PC-3 (cell line): ENCODE data around the gene OLIG2. TPM values are rescaled to one million over a fixed set of nuclear protein-coding genes. Genes with fewer than 3 reads are reported as not detected.

Experiments used
- ATAC-seq: fragments of 200-7000 bp; cut with Tn5 transposase; 2 replicates; pipeline ENCODE4 v1.9.1; 2020; ENCODE audit warnings: mild to moderate bottlenecking, moderate library complexity
- BruUV-seq: library from RNA; stranded (reverse); fragments of 400-500 nt; replicated peaks from 2 replicates; lab custom pipeline; 2021; lab: Mats Ljungman, UMichigan
- CTCF ChIA-PET: fragments of 300-600 bp; sonication (Branson Sonifier 250); formaldehyde crosslinking; loops from one replicate; lab custom pipeline; 2022; ENCODE audit warnings: antibody characterized with exemption; lab: Charles Lee
- POLR2A ChIA-PET: fragments of 300-600 bp; sonication (Branson Sonifier 250); formaldehyde crosslinking; loops from one replicate; lab custom pipeline; 2022; ENCODE audit warnings: antibody characterized with exemption; ENCODE audit not compliant: unreplicated experiment; lab: Charles Lee
- DNase-seq: peaks from one replicate; pipeline ENCODE4 v3.0.0-alpha.2; 2015
- H2AFZ ChIP-seq: fragments of 300-600 bp; sonication (generic); 2 replicates; pipeline ENCODE4 v1.6.0; 2016; ENCODE audit warnings: antibody characterized with exemption, low read length
- H3F3A ChIP-seq: fragments of 300-600 bp; sonication (generic); one replicate; pipeline ENCODE4 v1.6.0; 2017; ENCODE audit warnings: antibody characterized with exemption, low read length, control low read depth, mild to moderate bottlenecking; ENCODE audit not compliant: unreplicated experiment
- H3K27ac ChIP-seq: fragments of 300-600 bp; sonication (generic); 2 replicates; pipeline ENCODE4 v1.5.1; 2016; ENCODE audit warnings: mild to moderate bottlenecking, low read length
- H3K27me3 ChIP-seq: fragments of 300-600 bp; sonication (generic); 2 replicates; pipeline ENCODE4 v1.6.1; 2016; ENCODE audit warnings: low read length, mixed read lengths
- H3K36me3 ChIP-seq: fragments of 300-600 bp; sonication (generic); 2 replicates; pipeline ENCODE4 v1.6.1; 2016; ENCODE audit warnings: low read depth, mixed run types, low read length, mixed read lengths
- H3K4me1 ChIP-seq: fragments of 300-600 bp; sonication (generic); 2 replicates; pipeline ENCODE4 v1.5.1; 2016; ENCODE audit warnings: low read length; ENCODE audit not compliant: insufficient read depth
- H3K4me2 ChIP-seq: fragments of 300-600 bp; sonication (generic); 2 replicates; pipeline ENCODE4 v1.6.0; 2016; ENCODE audit warnings: low read length
- H3K4me3 ChIP-seq: fragments of 300-600 bp; sonication (generic); 2 replicates; pipeline ENCODE4 v1.5.1; 2016; ENCODE audit warnings: mild to moderate bottlenecking, low read length, mixed read lengths
- H3K79me2 ChIP-seq: fragments of 300-600 bp; sonication (generic); 2 replicates; pipeline ENCODE4 v1.6.1; 2017; ENCODE audit warnings: low read length, mixed read lengths
- H3K9ac ChIP-seq: fragments of 300-600 bp; sonication (generic); 2 replicates; pipeline ENCODE4 v1.6.0; 2016; ENCODE audit warnings: mild to moderate bottlenecking, low read length
- H3K9me2 ChIP-seq: fragments of 300-600 bp; sonication (generic); replicated peaks from 2 replicates; pipeline ENCODE4 v1.6.1; 2016; ENCODE audit warnings: mixed run types, low read length, mixed read lengths
- H3K9me3 ChIP-seq: fragments of 300-600 bp; sonication (generic); 2 replicates; pipeline ENCODE4 v1.6.1; 2016; ENCODE audit warnings: low read length, mixed read lengths
- H4K20me1 ChIP-seq: fragments of 300-600 bp; sonication (generic); 2 replicates; pipeline ENCODE4 v1.6.1; 2016; ENCODE audit warnings: low read length, mixed read lengths
- CTCF ChIP-seq: fragments of 300-600 bp; sonication (generic); conservative IDR thresholded peaks from 2 replicates; pipeline ENCODE4 v1.5.1; 2017; ENCODE audit warnings: antibody characterized with exemption, low read depth, mild to moderate bottlenecking, low read length
- EZH2 ChIP-seq: fragments of 300-600 bp; sonication (generic); IDR thresholded peaks from one replicate; pipeline ENCODE4 v1.6.1; 2017; ENCODE audit warnings: antibody characterized with exemption, mild to moderate bottlenecking, low read length; ENCODE audit not compliant: unreplicated experiment
- EZH2phosphoT487 ChIP-seq: fragments of 300-600 bp; sonication (generic); IDR thresholded peaks from 2 replicates; pipeline ENCODE4 v1.6.1; 2018; ENCODE audit warnings: mild to moderate bottlenecking, antibody characterized with exemption, low read length, borderline replicate concordance
- intact Hi-C: fragments of 100-400 bp; cut with micrococcal nuclease; formaldehyde crosslinking; loops from 2 replicates; pipeline ENCODE4 v1.9.0; 2023
- total RNA-seq: library from RNA; depleted of rRNA; stranded (reverse); fragments of >200 nt; gene quantifications from 2 replicates; pipeline ENCODE4 v1.2.3, GENCODE V29; 2014

The OLIG2 gene
- total RNA-seq, 1 experiment from 2014 or later = not detected

DNA sequence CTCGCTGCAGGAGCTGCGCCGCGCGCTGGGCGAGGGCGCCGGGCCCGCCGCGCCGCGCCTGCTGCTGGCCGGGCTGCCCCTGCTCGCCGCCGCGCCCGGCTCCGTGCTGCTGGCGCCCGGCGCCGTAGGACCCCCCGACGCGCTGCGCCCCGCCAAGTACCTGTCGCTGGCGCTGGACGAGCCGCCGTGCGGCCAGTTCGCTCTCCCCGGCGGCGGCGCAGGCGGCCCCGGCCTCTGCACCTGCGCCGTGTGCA lies 44.9 kb downstream of the OLIG2 start:
- Histone ChIP-seq H3K9me2 (no peaks in the 10 kb centered on the region), H4K20me1 (no peaks in the 10 kb centered on the region), H3K9ac (no peak overlapping the region), H2AFZ (peak overlapping the region; percentile 84; the same call in 1 of the 2 replicates), H3K27ac (no peak overlapping the region), H3K27me3 (peaks cover 90% of the 10 kb centered on the region), H3F3A (no peaks in the 10 kb centered on the region), H3K79me2 (no peaks in the 10 kb centered on the region), H3K4me2 (peak overlapping the region; percentile 93), H3K4me3 (peak overlapping the region; percentile 68), H3K36me3 (no peaks in the 10 kb centered on the region), H3K4me1 (no peaks in the 10 kb centered on the region), H3K9me3 (no peaks in the 10 kb centered on the region)
- no peak for TF ChIP-seq EZH2phosphoT487
- no peak for TF ChIP-seq EZH2
- TF ChIP-seq CTCF = no peak
- ATAC-seq = peak; percentile 42
- intact Hi-C loops = no loop called here
- POLR2A ChIA-PET = no interaction called here
- CTCF ChIA-PET = no interaction called here
- BruUV-seq = no TSS peak
- DNase-seq = no peak

- Histone ChIP-seq H3K9me2 (no peaks in the 10 kb centered on the region), H3K79me2 (no peaks in the 10 kb centered on the region), H2AFZ (peak overlapping the region; percentile 46; the same call in 1 of the 2 replicates), H3K4me3 (peak overlapping the region; percentile 57), H3K4me2 (peak overlapping the region; percentile 72), H3K27ac (no peak overlapping the region), H3K9ac (no peak overlapping the region), H3K36me3 (no peaks in the 10 kb centered on the region), H4K20me1 (no peaks in the 10 kb centered on the region), H3K27me3 (peaks cover 85% of the 10 kb centered on the region), H3K9me3 (no peaks in the 10 kb centered on the region), H3F3A (no peaks in the 10 kb centered on the region), H3K4me1 (no peaks in the 10 kb centered on the region)
- no TSS peak for BruUV-seq
- CTCF ChIA-PET = no interaction called here
- TF ChIP-seq EZH2 (no peak), EZH2phosphoT487 (no peak), CTCF (no peak)
- intact Hi-C loops = no loop called here
- POLR2A ChIA-PET = no interaction called here
- no peak for ATAC-seq
- no peak for DNase-seq
Measured at GRCh38 chr21:33070998-33071769, 45.4 kb downstream of the OLIG2 start.

DNA sequence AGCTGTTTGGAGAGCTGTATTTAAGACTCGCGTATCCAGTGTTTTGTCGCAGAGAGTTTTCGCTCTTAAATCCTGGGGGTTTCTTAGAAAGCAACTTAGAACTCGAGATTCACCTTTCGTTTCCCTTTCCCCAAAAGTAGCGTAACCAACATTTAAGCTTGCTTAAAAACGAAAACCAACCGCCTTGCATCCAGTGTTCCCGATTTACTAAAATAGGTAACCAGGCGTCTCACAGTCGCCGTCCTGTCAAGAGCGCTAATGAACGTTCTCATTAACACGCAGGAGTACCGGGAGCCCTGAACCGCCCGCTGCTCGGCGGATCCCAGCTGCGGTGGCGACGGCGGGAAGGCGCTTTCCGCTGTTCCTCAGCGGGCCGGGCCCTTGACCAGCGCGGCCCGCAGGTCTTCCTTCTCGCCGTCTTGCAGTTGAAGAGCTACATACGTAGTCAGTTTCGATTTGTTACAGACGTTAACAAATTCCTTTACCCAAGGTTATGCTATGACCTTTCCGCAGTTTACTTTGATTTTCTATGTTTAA lies 46.1 kb downstream of the OLIG2 start:
- Histone ChIP-seq H4K20me1 (no peaks in the 10 kb centered on the region), H3K9me3 (no peaks in the 10 kb centered on the region), H3K4me3 (no peak overlapping the region), H3K9me2 (no peaks in the 10 kb centered on the region), H3K9ac (no peak overlapping the region), H3K4me1 (no peaks in the 10 kb centered on the region), H3K4me2 (no peak overlapping the region), H2AFZ (no peak overlapping the region), H3K27ac (no peak overlapping the region), H3K36me3 (no peaks in the 10 kb centered on the region), H3K27me3 (peaks cover 79% of the 10 kb centered on the region), H3K79me2 (no peaks in the 10 kb centered on the region), H3F3A (no peaks in the 10 kb centered on the region)
- no TSS peak for BruUV-seq
- ChIA-PET CTCF (no interaction called here), POLR2A (no interaction called here)
- intact Hi-C loops = no loop called here
- ATAC-seq = no peak
- DNase-seq = no peak
- no peak for TF ChIP-seq EZH2
- no peak for TF ChIP-seq EZH2phosphoT487
- TF ChIP-seq CTCF = no peak
